BJ (cell line): ENCODE data around the gene SLC52A1. TPM values are rescaled to one million over a fixed set of nuclear protein-coding genes. Genes with fewer than 3 reads are reported as not detected.
A peak's percentile ranks its signal among the peaks of the same experiment; 100 is the strongest.

Experiments
- CTCF ChIA-PET: fragments of 350-600 bp; formaldehyde crosslinking; extraction: SDS; loops from one replicate; lab custom pipeline; 2021; ENCODE audit warnings: antibody characterized with exemption, inconsistent platforms; lab: Yijun Ruan, JAX
- POLR2A ChIA-PET: fragments of 300-600 bp; sonication (Branson Sonifier 250); formaldehyde crosslinking; extraction: SDS; loops from one replicate; lab custom pipeline; 2021; ENCODE audit warnings: antibody characterized with exemption; lab: Charles Lee
- DNase-seq: peaks from one replicate; pipeline ENCODE4 v3.0.0-alpha.2; 2011; ENCODE audit warnings: low read depth
- H3K27me3 ChIP-seq: 2 replicates; pipeline ENCODE4 v1.6.0; 2011; ENCODE audit warnings: low read length; ENCODE audit not compliant: control insufficient read depth, insufficient read depth
- H3K36me3 ChIP-seq: 2 replicates; pipeline ENCODE4 v1.5.1; 2011; ENCODE audit warnings: low read length; ENCODE audit not compliant: control insufficient read depth, insufficient read depth
- H3K4me3 ChIP-seq: 2 replicates; pipeline ENCODE4 v1.5.1; 2011; ENCODE audit warnings: low read depth, mild to moderate bottlenecking, control low read depth, low read length
- CTCF ChIP-seq: IDR thresholded peaks from 2 replicates; pipeline ENCODE4 v1.5.1; 2011; ENCODE audit warnings: low read depth, mild to moderate bottlenecking, control low read depth, inconsistent platforms, low read length, moderate library complexity; ENCODE audit not compliant: insufficient read depth
- polyA plus RNA-seq: library from polyadenylated mRNA; depleted of rRNA; stranded (reverse); fragments of >200 nt; gene quantifications from 2 replicates; pipeline ENCODE4 v1.2.3, GENCODE V29; 2011; rRNA removed

SLC52A1 gene
- polyA plus RNA-seq, 1 experiment, result 0.23 TPM

DNA sequence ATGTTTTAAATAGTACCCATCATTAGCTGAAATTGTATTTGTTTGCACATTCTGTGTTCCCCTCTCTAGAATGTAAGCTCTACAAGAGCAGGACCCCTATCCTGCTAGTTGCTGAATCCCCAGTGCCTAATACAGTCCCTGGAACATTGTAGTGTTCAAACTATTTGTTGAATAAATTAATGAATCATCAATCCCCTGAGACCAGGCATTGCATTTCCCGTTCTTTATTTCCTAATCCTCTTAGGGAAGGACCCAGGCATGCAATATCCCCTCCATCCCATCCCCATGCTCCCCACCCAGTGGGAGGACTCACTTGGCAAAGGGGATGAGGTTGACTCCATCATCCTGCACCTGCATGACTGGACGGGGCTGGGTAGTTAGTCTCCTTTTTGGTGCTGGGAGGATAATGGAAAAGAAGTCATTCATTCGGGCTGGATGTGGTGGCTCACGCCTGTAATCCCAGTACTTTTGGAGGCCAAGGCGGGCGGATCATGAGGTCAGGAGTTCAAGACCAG is 41.1 kb downstream of the SLC52A1 start:
- H3K4me3 ChIP-seq, result no peak overlapping the region
- CTCF ChIA-PET, result no interaction called here
- DNase-seq, result no peak
- no peaks in the 10 kb centered on the region for H3K36me3 ChIP-seq
- TF ChIP-seq CTCF, result no peak
- H3K27me3 ChIP-seq, result no peaks in the 10 kb centered on the region
- POLR2A ChIA-PET, result no interaction called here

GRCh38 chr17:4987767-4988567 is 47.3 kb downstream of the SLC52A1 start:
- no peaks in the 10 kb centered on the region; the same call in 1 of the 2 replicates for H3K36me3 ChIP-seq
- no peaks in the 10 kb centered on the region for H3K27me3 ChIP-seq
- H3K4me3 ChIP-seq, result peak overlapping the region; percentile 60
- ChIA-PET POLR2A (interaction anchor here (0.6 kb wide), 1 partner anchor 47 kb away, joined by 3 read pairs; the partner anchor contains the start of gene SLC52A1), CTCF (interaction anchor here (0.7 to 4.6 kb wide), 16 partner anchors 8 to 98 kb away, joined by 3 to 24 read pairs (median 5); partner anchors contain the start of genes INCA1, KIF1C, RNF167 and SLC25A11)
- TF ChIP-seq CTCF, result no peak
- DNase-seq, result no peak

- peak; percentile 52 for TF ChIP-seq CTCF
- CTCF ChIA-PET, result interaction anchor here (0.7 to 4.6 kb wide), 21 partner anchors 10 to 97 kb away, joined by 3 to 24 read pairs (median 4); partner anchors contain the start of genes INCA1, KIF1C, RNF167 and SPAG7
Observed at GRCh38 chr17:4986951-4987766, 48.1 kb downstream of the SLC52A1 start, which contains the start of gene CAMTA2. Gene CAMTA2 (minus strand): TSS chr17:4987675. CDS start chr17:4986222, 1,453 bp downstream.

GRCh38 chr17:4986403-4986802 is 48.8 kb downstream of the SLC52A1 start:
- Histone ChIP-seq H3K4me3 (peak overlapping the region; percentile 60), H3K27me3 (no peaks in the 10 kb centered on the region), H3K36me3 (peaks cover 2% of the 10 kb centered on the region)
- ChIA-PET CTCF (interaction anchor here (0.7 to 4.6 kb wide), 13 partner anchors 11 to 78 kb away, joined by 3 to 24 read pairs (median 5); partner anchors contain the start of genes INCA1, KIF1C and SPAG7), POLR2A (no interaction called here)
- no peak for TF ChIP-seq CTCF
- no peak for DNase-seq

More at GRCh38 chr17:4986951-4987766, 48.1 kb downstream of the SLC52A1 start, which contains the start of gene CAMTA2:
- Histone ChIP-seq H3K36me3 (peaks cover 2% of the 10 kb centered on the region), H3K4me3 (peak within 1 kb of the TSS; percentile 60), H3K27me3 (no peaks in the 10 kb centered on the region)
- no peak for DNase-seq
- POLR2A ChIA-PET, result interaction anchor here (0.6 kb wide), 1 partner anchor 48 kb away, joined by 3 read pairs; the partner anchor contains the start of gene SLC52A1

Other genes with a start within 250 kb of the SLC52A1 start
- gene VMO1, start 249.1 kb downstream of the SLC52A1 start, polyA plus RNA-seq, result 0.27 and 0.92 TPM in 2 replicates
- not detected in 2 replicates for gene GLTPD2, start 246.5 kb downstream of the SLC52A1 start, polyA plus RNA-seq
- 222 and 289 TPM in 2 replicates for gene PSMB6, start 239.3 kb downstream of the SLC52A1 start, polyA plus RNA-seq
- gene PLD2, start 228.3 kb downstream of the SLC52A1 start, polyA plus RNA-seq, result 24.0 and 34.1 TPM in 2 replicates
- gene MINK1, start 202.1 kb downstream of the SLC52A1 start, polyA plus RNA-seq, result 32.6 and 69.1 TPM in 2 replicates
- gene C17orf107, start 135.9 kb downstream of the SLC52A1 start, polyA plus RNA-seq, result 3.3 and 4.5 TPM in 2 replicates
- 0.18 and 0.36 TPM in 2 replicates for gene CHRNE, start 132.3 kb downstream of the SLC52A1 start, polyA plus RNA-seq
- gene GP1BA, start 103.1 kb downstream of the SLC52A1 start, polyA plus RNA-seq, result not detected in 2 replicates
- 38.5 and 70.7 TPM in 2 replicates for gene SLC25A11, start 95.4 kb downstream of the SLC52A1 start, polyA plus RNA-seq
- 69.9 and 73.5 TPM in 2 replicates for gene RNF167, start 95.2 kb downstream of the SLC52A1 start, polyA plus RNA-seq
- 1,656 and 1,791 TPM in 2 replicates for gene PFN1, start 86.9 kb downstream of the SLC52A1 start, polyA plus RNA-seq
- 3.8 and 5.9 TPM in 2 replicates for gene ENO3, start 84.3 kb downstream of the SLC52A1 start, polyA plus RNA-seq
- 85.3 and 85.8 TPM in 2 replicates for gene SPAG7, start 67.6 kb downstream of the SLC52A1 start, polyA plus RNA-seq
- 40.6 and 65.6 TPM in 2 replicates for gene CAMTA2, start 47.8 kb downstream of the SLC52A1 start, polyA plus RNA-seq
- 0.55 and 1.3 TPM in 2 replicates for gene INCA1, start 37.9 kb downstream of the SLC52A1 start, polyA plus RNA-seq
- gene KIF1C, start 37.5 kb downstream of the SLC52A1 start, polyA plus RNA-seq, result 72.8 and 81.6 TPM in 2 replicates
- 2.0 and 3.7 TPM in 2 replicates for gene ZFP3, start 43.0 kb upstream of the SLC52A1 start, polyA plus RNA-seq
- 3.1 and 4.4 TPM in 2 replicates for gene ZNF232, start 76.5 kb upstream of the SLC52A1 start, polyA plus RNA-seq
- gene USP6, start 80.6 kb upstream of the SLC52A1 start, polyA plus RNA-seq, result 0.01 TPM in 1 of 2 replicates, not detected in the other
- gene ZNF594, start 156.4 kb upstream of the SLC52A1 start, polyA plus RNA-seq, result 3.1 and 4.1 TPM in 2 replicates
- not detected in 2 replicates for gene SCIMP, start 199.4 kb upstream of the SLC52A1 start, polyA plus RNA-seq
- gene RABEP1, start 246.9 kb upstream of the SLC52A1 start, polyA plus RNA-seq, result 14.9 and 29.1 TPM in 2 replicates